ENCODE results near the gene ZBTB32. TPM values are rescaled to one million over a fixed set of nuclear protein-coding genes. Genes with fewer than 3 reads are reported as not detected.

ZBTB32 gene
- total and polyA plus RNA-seq, 9 donors = 0.41 TPM; not detected in 8

- Histone ChIP-seq H3K36me3 (no peaks in the 10 kb centered on the region), H3K4me3 (no peak overlapping the region), H3K27ac (no peak overlapping the region), H3K4me1 (ENCODE audit: insufficient read depth) (no peaks in the 10 kb centered on the region), H3K27me3 (no peaks in the 10 kb centered on the region), H3K9me3 (no peaks in the 10 kb centered on the region)
- TF ChIP-seq EP300 (IDR thresholded peaks at IDR 0.05) = no peak
- TF ChIP-seq CTCF (IDR thresholded peaks at IDR 0.05) = no peak
- no peak for TF ChIP-seq POLR2A (IDR thresholded peaks at IDR 0.05)
- DNase-seq = peak in 2 of 5 donors; percentile 22 to 30
- WGBS, 3 donors = 79 to 83% (median 80%) methylated on average over 20 to 25 of the region's 25 CpGs
- intact Hi-C loops (cut with DNase I) = no loop called here
Observed at GRCh38 chr19:35732540-35733179, 28.3 kb downstream of the ZBTB32 start.

GRCh38 chr19:35733180-35734125 is 29.1 kb downstream of the ZBTB32 start:
- H3K9me3 ChIP-seq = no peaks in the 10 kb centered on the region
- no peak for TF ChIP-seq CTCF (IDR thresholded peaks at IDR 0.05)
- TF ChIP-seq POLR2A (IDR thresholded peaks at IDR 0.05) = no peak
- TF ChIP-seq EP300 (IDR thresholded peaks at IDR 0.05) = no peak
- H3K4me3 ChIP-seq = no peak overlapping the region
- intact Hi-C loops (cut with DNase I) = no loop called here
- no peaks in the 10 kb centered on the region for H3K27me3 ChIP-seq
- DNase-seq = peak in 2 of 5 donors; percentile 26 to 35
- no peaks in the 10 kb centered on the region for H3K4me1 ChIP-seq (ENCODE audit: insufficient read depth)
- H3K36me3 ChIP-seq = no peaks in the 10 kb centered on the region
- H3K27ac ChIP-seq = no peak overlapping the region
- WGBS, 3 donors = 78 to 81% (median 78%) methylated on average over 23 to 35 of the region's 35 CpGs

GRCh38 chr19:35734273-35734672 is 29.9 kb downstream of the ZBTB32 start:
- 89 to 94% (median 90%) methylated on average over 8 of the region's 8 CpGs for WGBS, 3 donors
- no peaks in the 10 kb centered on the region for H3K9me3 ChIP-seq
- intact Hi-C loops (cut with DNase I) = no loop called here
- DNase-seq = peak in 1 of 5 donors; percentile 31
- H3K4me3 ChIP-seq = no peak overlapping the region
- H3K36me3 ChIP-seq = no peaks in the 10 kb centered on the region
- no peaks in the 10 kb centered on the region for H3K4me1 ChIP-seq (ENCODE audit: insufficient read depth)
- H3K27ac ChIP-seq = no peak overlapping the region
- H3K27me3 ChIP-seq = no peaks in the 10 kb centered on the region
- TF ChIP-seq EP300 (IDR thresholded peaks at IDR 0.05) = no peak
- no peak for TF ChIP-seq CTCF (IDR thresholded peaks at IDR 0.05)
- no peak for TF ChIP-seq POLR2A (IDR thresholded peaks at IDR 0.05)

- H3K27ac ChIP-seq = no peak overlapping the region
- H3K4me1 ChIP-seq (ENCODE audit: insufficient read depth) = peaks cover 4% of the 10 kb centered on the region
- no peaks in the 10 kb centered on the region for H3K36me3 ChIP-seq
- no peak for DNase-seq
- intact Hi-C loops (cut with DNase I) = no loop called here
- no peaks in the 10 kb centered on the region for H3K9me3 ChIP-seq
- no peaks in the 10 kb centered on the region for H3K27me3 ChIP-seq
- H3K4me3 ChIP-seq = no peak overlapping the region
- TF ChIP-seq POLR2A (IDR thresholded peaks at IDR 0.05) (no peak), CTCF (IDR thresholded peaks at IDR 0.05) (no peak), EP300 (IDR thresholded peaks at IDR 0.05) (no peak)
- 69 to 83% (median 80%) methylated on average over 5 of the region's 5 CpGs for WGBS, 3 donors
Observed at GRCh38 chr19:35734889-35735288, 30.5 kb downstream of the ZBTB32 start.

All from ovary (tissue), 9 donors.